ENCODE data around the gene ACTL6B. TPM values are rescaled to one million over a fixed set of nuclear protein-coding genes. Genes with fewer than 3 reads are reported as not detected.

ACTL6B gene
- polyA plus RNA-seq, 1 donor from 2014 or later: 339 TPM

Other genes with a start within 250 kb of the ACTL6B start
- 3.1 and 6.8 TPM in 2 replicates for gene ZCWPW1, start 227.7 kb downstream of the ACTL6B start, polyA plus RNA-seq
- 12.1 and 15.0 TPM in 2 replicates for gene MEPCE, start 226.6 kb downstream of the ACTL6B start, polyA plus RNA-seq
- 24.0 and 33.8 TPM in 2 replicates for gene PPP1R35, start 220.0 kb downstream of the ACTL6B start, polyA plus RNA-seq
- not detected in 2 replicates for gene SPACDR, start 192.2 kb downstream of the ACTL6B start, polyA plus RNA-seq
- gene TSC22D4, start 177.2 kb downstream of the ACTL6B start, polyA plus RNA-seq: 2.1 and 3.7 TPM in 2 replicates
- 70.1 and 86.6 TPM in 2 replicates for gene NYAP1, start 172.5 kb downstream of the ACTL6B start, polyA plus RNA-seq
- gene AGFG2, start 117.2 kb downstream of the ACTL6B start, polyA plus RNA-seq: 3.4 and 7.5 TPM in 2 replicates
- 0.46 and 0.52 TPM in 2 replicates for gene SAP25, start 82.5 kb downstream of the ACTL6B start, polyA plus RNA-seq
- 17.2 and 25.1 TPM in 2 replicates for gene LRCH4, start 70.3 kb downstream of the ACTL6B start, polyA plus RNA-seq
- 0.52 and 1.5 TPM in 2 replicates for gene FBXO24, start 70.1 kb downstream of the ACTL6B start, polyA plus RNA-seq
- gene PCOLCE, start 54.1 kb downstream of the ACTL6B start, polyA plus RNA-seq: 0.48 and 2.0 TPM in 2 replicates
- 26.5 and 27.9 TPM in 2 replicates for gene MOSPD3, start 43.9 kb downstream of the ACTL6B start, polyA plus RNA-seq
- gene TFR2, start 14.9 kb downstream of the ACTL6B start, polyA plus RNA-seq: 21.0 and 23.5 TPM in 2 replicates
- gene GNB2, start 17.3 kb upstream of the ACTL6B start, polyA plus RNA-seq: 279 and 284 TPM in 2 replicates
- gene GIGYF1, start 37.8 kb upstream of the ACTL6B start, polyA plus RNA-seq: 28.3 and 33.5 TPM in 2 replicates
- gene POP7, start 49.7 kb upstream of the ACTL6B start, polyA plus RNA-seq: 92.1 and 104 TPM in 2 replicates
- not detected in 2 replicates for gene EPO, start 64.0 kb upstream of the ACTL6B start, polyA plus RNA-seq
- gene ZAN, start 77.1 kb upstream of the ACTL6B start, polyA plus RNA-seq: not detected in 2 replicates
- gene EPHB4, start 171.1 kb upstream of the ACTL6B start, polyA plus RNA-seq: 0.92 and 1.4 TPM in 2 replicates
- gene SLC12A9, start 196.3 kb upstream of the ACTL6B start, polyA plus RNA-seq: 21.2 and 29.0 TPM in 2 replicates
- gene TRIP6, start 210.9 kb upstream of the ACTL6B start, polyA plus RNA-seq: 1.4 and 2.1 TPM in 2 replicates
- 59.9 and 65.2 TPM in 2 replicates for gene SRRT, start 218.7 kb upstream of the ACTL6B start, polyA plus RNA-seq
- gene UFSP1, start 233.3 kb upstream of the ACTL6B start, polyA plus RNA-seq: 2.4 and 5.0 TPM in 2 replicates
- 12.2 and 14.3 TPM in 2 replicates for gene ACHE, start 239.4 kb upstream of the ACTL6B start, polyA plus RNA-seq

Measured in neural cell (in vitro differentiated cells).